DND-41 (cell line): ENCODE measurements around the gene FUNDC2.

Experiments used
- ATAC-seq: fragments of 200-7000 bp; cut with Tn5 transposase; 3 replicates; pipeline ENCODE4 v1.9.1; 2021; ENCODE audit warnings: low read depth; ENCODE audit not compliant: insufficient read depth
- DNase-seq: peaks from one replicate; pipeline ENCODE4 v3.0.0-alpha.2; 2020
- H2AFZ ChIP-seq: 2 replicates; pipeline ENCODE4 v1.6.0; 2012; ENCODE audit warnings: low read depth, low read length
- H3K27ac ChIP-seq: 2 replicates; pipeline ENCODE4 v1.5.1; 2012; ENCODE audit warnings: low read length, inconsistent platforms
- H3K27me3 ChIP-seq: fragments of 200-600 bp; sonication (generic); 2 replicates; pipeline ENCODE4 v1.6.0; 2012; ENCODE audit warnings: low read length, mild to moderate bottlenecking, inconsistent platforms; ENCODE audit not compliant: insufficient read depth, poor library complexity
- H3K36me3 ChIP-seq: 2 replicates; pipeline ENCODE4 v1.5.1; 2012; ENCODE audit warnings: low read length, inconsistent platforms; ENCODE audit not compliant: insufficient read depth
- H3K4me1 ChIP-seq: 2 replicates; pipeline ENCODE4 v1.5.1; 2012; ENCODE audit warnings: mild to moderate bottlenecking, low read length; ENCODE audit not compliant: insufficient read depth
- H3K4me2 ChIP-seq: 2 replicates; pipeline ENCODE4 v1.6.0; 2012; ENCODE audit warnings: mild to moderate bottlenecking, moderate library complexity, low read length, inconsistent platforms; ENCODE audit not compliant: insufficient read depth
- H3K4me3 ChIP-seq, 2 experiments: fragments of 200-600 bp in 1 of 2; shearing (Covaris generic) in 1 of 2; 2 replicates each; pipeline ENCODE4 v1.5.1; 2012 to 2016; ENCODE audit warnings: inconsistent platforms in 2 of 2, low read length in 2 of 2, mild to moderate bottlenecking in 2 of 2, low read depth in 1 of 2, moderate library complexity in 1 of 2
- H3K79me2 ChIP-seq: 2 replicates; pipeline ENCODE4 v1.6.0; 2012; ENCODE audit warnings: low read length, inconsistent platforms; ENCODE audit not compliant: insufficient read depth
- H3K9ac ChIP-seq: 2 replicates; pipeline ENCODE4 v1.6.0; 2012; ENCODE audit warnings: low read depth, mild to moderate bottlenecking, inconsistent platforms, low read length, moderate library complexity
- H3K9me3 ChIP-seq: 2 replicates; pipeline ENCODE4 v1.5.1; 2012; ENCODE audit warnings: low read length, moderate library complexity, mild to moderate bottlenecking, inconsistent platforms; ENCODE audit not compliant: insufficient read depth, severe bottlenecking
- H4K20me1 ChIP-seq: 2 replicates; pipeline ENCODE4 v1.6.0; 2012; ENCODE audit warnings: low read length; ENCODE audit not compliant: insufficient read depth
- CTCF ChIP-seq: IDR thresholded peaks from 2 replicates; pipeline ENCODE4 v1.5.1; 2012; ENCODE audit warnings: borderline replicate concordance, low read length, moderate library complexity, mild to moderate bottlenecking; ENCODE audit not compliant: poor library complexity, severe bottlenecking; ENCODE audit errors: extremely low read depth
- EZH2 ChIP-seq: IDR thresholded peaks from 3 replicates; pipeline ENCODE4 v1.6.1; 2012; ENCODE audit warnings: borderline replicate concordance, low read depth, mild to moderate bottlenecking, moderate library complexity, low read length, inconsistent platforms; ENCODE audit not compliant: severe bottlenecking

The FUNDC2 gene

GRCh38 chrX:155046129-155046810 is 19.6 kb downstream of the FUNDC2 start:
- Histone ChIP-seq H3K36me3 (peaks cover 17% of the 10 kb centered on the region; the same call in 1 of the 2 replicates), H3K9me3 (no peaks in the 10 kb centered on the region), H3K79me2 (peaks cover 15% of the 10 kb centered on the region; the same call in 1 of the 2 replicates), H4K20me1 (no peaks in the 10 kb centered on the region), H3K4me2 (no peak overlapping the region), H3K9ac (no peak overlapping the region), H3K4me3 (no peak overlapping the region), H2AFZ (no peak overlapping the region), H3K4me1 (no peaks in the 10 kb centered on the region), H3K27me3 (no peaks in the 10 kb centered on the region), H3K27ac (no peak overlapping the region)
- DNase-seq (no peak), ATAC-seq (no peak)
- TF ChIP-seq CTCF = no peak
- no peak for TF ChIP-seq EZH2

GRCh38 chrX:155046811-155047528 is 20.3 kb downstream of the FUNDC2 start:
- no peak overlapping the region for H3K27ac ChIP-seq
- peaks cover 23% of the 10 kb centered on the region for H3K36me3 ChIP-seq
- H3K9me3 ChIP-seq = no peaks in the 10 kb centered on the region
- DNase-seq (no peak), ATAC-seq (no peak)
- no peak overlapping the region for H3K4me3 ChIP-seq
- no peak overlapping the region for H2AFZ ChIP-seq
- no peaks in the 10 kb centered on the region for H3K27me3 ChIP-seq
- peaks cover 13% of the 10 kb centered on the region; the same call in 1 of the 2 replicates for H3K79me2 ChIP-seq
- H3K4me2 ChIP-seq = no peak overlapping the region
- no peak overlapping the region for H3K9ac ChIP-seq
- TF ChIP-seq CTCF (no peak), EZH2 (no peak)
- H4K20me1 ChIP-seq = no peaks in the 10 kb centered on the region
- no peaks in the 10 kb centered on the region for H3K4me1 ChIP-seq

- H3K79me2 ChIP-seq = peaks cover 3% of the 10 kb centered on the region; the same call in 1 of the 2 replicates
- no peaks in the 10 kb centered on the region for H4K20me1 ChIP-seq
- no peak overlapping the region for H3K27ac ChIP-seq
- no peak overlapping the region for H3K4me3 ChIP-seq
- no peaks in the 10 kb centered on the region for H3K9me3 ChIP-seq
- DNase-seq (peak; percentile 55), ATAC-seq (peak; percentile 70; the same call in 2 of the 3 replicates)
- H3K36me3 ChIP-seq = peaks cover 35% of the 10 kb centered on the region
- no peak overlapping the region for H3K4me2 ChIP-seq
- H3K9ac ChIP-seq = no peak overlapping the region
- no peaks in the 10 kb centered on the region for H3K4me1 ChIP-seq
- H2AFZ ChIP-seq = no peak overlapping the region
- TF ChIP-seq CTCF (peak; percentile 66), EZH2 (no peak)
- no peaks in the 10 kb centered on the region for H3K27me3 ChIP-seq
Measured at GRCh38 chrX:155048977-155049619, 22.5 kb downstream of the FUNDC2 start.
